Fibroblast of lung (primary cell): ENCODE results near the gene PYGB.

Experiments
- EZH2 ChIP-seq: IDR thresholded peaks from 2 replicates; pipeline ENCODE4 v1.5.1; 2012; ENCODE audit warnings: low read length, control low read depth, mild to moderate bottlenecking; ENCODE audit errors: missing control alignments
- TF ChIP-seq, protein P1 (sequence below), 2 donors: IDR thresholded peaks in 1 of 2; conservative IDR thresholded peaks in 1 of 2; 1 replicate in 1 of 2; 2 replicates in 1 of 2; pipeline ENCODE4 v1.5.1; 2011 to 2012; ENCODE audit warnings: low read length in 2 of 2, control low read depth in 1 of 2, inconsistent platforms in 1 of 2, low read depth in 1 of 2, mild to moderate bottlenecking in 1 of 2

DNA sequence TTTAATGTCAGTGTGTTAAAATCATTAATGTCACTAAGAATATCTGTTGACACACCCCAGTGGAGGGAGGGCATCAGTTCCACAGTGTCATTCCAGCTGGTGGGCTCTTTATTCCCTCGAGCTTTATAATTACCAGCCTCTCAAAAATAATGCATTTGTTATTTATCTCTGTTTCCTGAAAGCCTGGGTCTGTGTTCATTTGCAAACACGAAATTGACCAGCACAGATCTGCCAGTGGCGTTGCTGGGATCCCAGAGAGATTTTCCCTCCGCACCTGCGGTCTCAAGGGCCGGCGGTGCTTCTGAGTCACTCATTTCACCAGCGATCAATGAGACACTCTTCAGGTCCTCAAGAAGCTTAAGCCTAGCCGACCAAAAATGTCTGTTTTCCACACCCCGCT lies 5.7 kb upstream of the PYGB start:
- TF ChIP-seq, protein P1, sequence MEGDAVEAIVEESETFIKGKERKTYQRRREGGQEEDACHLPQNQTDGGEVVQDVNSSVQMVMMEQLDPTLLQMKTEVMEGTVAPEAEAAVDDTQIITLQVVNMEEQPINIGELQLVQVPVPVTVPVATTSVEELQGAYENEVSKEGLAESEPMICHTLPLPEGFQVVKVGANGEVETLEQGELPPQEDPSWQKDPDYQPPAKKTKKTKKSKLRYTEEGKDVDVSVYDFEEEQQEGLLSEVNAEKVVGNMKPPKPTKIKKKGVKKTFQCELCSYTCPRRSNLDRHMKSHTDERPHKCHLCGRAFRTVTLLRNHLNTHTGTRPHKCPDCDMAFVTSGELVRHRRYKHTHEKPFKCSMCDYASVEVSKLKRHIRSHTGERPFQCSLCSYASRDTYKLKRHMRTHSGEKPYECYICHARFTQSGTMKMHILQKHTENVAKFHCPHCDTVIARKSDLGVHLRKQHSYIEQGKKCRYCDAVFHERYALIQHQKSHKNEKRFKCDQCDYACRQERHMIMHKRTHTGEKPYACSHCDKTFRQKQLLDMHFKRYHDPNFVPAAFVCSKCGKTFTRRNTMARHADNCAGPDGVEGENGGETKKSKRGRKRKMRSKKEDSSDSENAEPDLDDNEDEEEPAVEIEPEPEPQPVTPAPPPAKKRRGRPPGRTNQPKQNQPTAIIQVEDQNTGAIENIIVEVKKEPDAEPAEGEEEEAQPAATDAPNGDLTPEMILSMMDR (conservative IDR thresholded peaks at IDR 0.05 in 1 of 2, IDR thresholded peaks at IDR 0.05 in 1 of 2; ENCODE audit: low read depth in 1 of 2, low read length in 2 of 2): no peak
- TF ChIP-seq EZH2: no peak
